GM18868 (cell line): ENCODE measurements around the gene RPS5.

Source experiments
- ATAC-seq: cut with Tn5 transposase; IDR thresholded peaks from one replicate; pipeline ENCODE4 v1.9.1; 2021; ENCODE audit warnings: mild to moderate bottlenecking, moderate library complexity; ENCODE audit not compliant: unreplicated experiment

The RPS5 gene

DNA sequence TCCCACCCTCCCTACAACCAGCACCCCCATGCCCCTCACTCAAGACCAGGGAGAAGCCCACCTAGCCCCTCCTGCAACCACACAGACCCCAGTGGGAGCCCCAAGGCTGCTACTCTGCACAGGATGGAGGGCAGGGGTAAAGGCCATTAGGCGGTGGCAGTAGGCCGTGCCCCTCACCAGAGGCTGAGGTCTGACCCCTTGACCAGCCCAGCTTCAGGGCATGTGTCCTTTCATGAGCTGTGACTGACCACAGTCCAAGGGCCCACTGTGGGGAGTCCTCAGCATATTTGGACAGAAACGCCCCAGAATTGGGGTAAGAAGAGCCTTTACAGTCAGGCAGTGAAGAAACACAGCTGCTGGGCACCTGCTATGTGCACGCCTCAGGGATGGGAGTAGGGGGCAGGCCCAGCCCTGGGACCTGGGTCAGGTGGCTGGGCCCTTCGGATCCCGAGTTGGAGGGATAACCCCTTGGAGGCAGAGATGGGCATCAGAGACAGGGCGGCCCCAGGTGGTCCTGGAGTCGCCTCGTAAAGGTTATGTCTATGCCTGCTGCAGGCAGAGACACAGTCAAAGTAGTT lies 1.7 kb upstream of the RPS5 start:
- ATAC-seq = no peak

DNA sequence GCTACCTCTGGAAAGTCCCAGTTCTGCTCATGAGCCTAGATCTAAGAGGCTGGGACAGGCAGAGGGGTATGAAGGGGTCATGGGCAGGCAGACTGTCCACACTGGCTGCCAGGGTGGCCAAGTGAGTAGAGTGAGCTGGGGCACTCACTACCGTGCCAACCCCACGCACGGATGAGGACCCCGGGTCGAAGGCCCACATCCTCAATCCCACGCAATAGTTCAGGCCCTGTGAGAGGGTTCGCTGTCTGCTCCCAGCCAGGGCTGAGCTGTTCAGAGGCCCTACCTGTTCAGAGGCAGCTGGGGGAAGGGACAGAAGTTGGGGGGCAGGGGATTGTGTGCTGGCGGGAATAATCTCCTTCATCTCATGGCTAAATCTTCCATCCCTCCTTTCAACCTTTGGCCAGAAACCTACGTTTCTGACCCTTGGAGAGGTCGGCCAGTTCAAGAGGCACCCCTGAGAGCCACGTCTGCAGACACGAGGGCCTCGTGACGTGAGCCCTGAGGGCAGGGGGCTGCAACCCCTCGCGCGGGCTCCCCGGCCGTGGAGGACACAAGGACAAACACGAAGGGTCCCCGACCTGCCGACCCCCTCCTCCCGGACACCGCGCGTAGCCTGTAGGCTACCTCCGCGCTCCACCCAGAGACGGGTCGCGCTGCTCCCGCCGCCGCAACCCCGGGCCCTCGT lies 1.0 kb upstream of the RPS5 start:
- ATAC-seq = peak; percentile 2

- ATAC-seq = no peak
These were observed 487 bp downstream of the RPS5 start for GRCh38 chr19:58387338-58388174.

DNA sequence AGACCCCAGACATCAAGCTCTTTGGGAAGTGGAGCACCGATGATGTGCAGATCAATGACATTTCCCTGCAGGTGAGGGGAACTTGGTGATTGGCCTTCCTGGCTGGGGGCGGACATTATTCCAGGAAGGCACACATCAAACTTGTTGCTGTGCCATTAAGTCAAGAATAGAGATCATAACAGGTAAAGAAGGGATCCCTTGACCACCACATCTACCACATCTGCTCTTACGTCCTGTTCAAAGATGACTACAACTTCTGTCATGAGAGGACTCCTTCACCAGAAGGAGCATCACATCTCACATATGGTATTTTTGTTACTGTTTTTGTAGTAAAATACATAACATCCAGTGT lies 1.1 kb downstream of the RPS5 start:
- ATAC-seq = no peak

GRCh38 chr19:58392945-58393724 lies 6.1 kb downstream of the RPS5 start:
- ATAC-seq = no peak

- ATAC-seq = no peak
These were observed 6.6 kb downstream of the RPS5 start for GRCh38 chr19:58393725-58394033.

GRCh38 chr19:58394821-58395219 lies 7.8 kb downstream of the RPS5 start:
- no peak for ATAC-seq

GRCh38 chr19:58395220-58395978 lies 8.3 kb downstream of the RPS5 start, which contains the start of gene RNF225:
Gene RNF225, plus strand, starts transcription at chr19:58395656. Its CDS starts 434 bp downstream, at chr19:58396090.
- no peak for ATAC-seq

DNA sequence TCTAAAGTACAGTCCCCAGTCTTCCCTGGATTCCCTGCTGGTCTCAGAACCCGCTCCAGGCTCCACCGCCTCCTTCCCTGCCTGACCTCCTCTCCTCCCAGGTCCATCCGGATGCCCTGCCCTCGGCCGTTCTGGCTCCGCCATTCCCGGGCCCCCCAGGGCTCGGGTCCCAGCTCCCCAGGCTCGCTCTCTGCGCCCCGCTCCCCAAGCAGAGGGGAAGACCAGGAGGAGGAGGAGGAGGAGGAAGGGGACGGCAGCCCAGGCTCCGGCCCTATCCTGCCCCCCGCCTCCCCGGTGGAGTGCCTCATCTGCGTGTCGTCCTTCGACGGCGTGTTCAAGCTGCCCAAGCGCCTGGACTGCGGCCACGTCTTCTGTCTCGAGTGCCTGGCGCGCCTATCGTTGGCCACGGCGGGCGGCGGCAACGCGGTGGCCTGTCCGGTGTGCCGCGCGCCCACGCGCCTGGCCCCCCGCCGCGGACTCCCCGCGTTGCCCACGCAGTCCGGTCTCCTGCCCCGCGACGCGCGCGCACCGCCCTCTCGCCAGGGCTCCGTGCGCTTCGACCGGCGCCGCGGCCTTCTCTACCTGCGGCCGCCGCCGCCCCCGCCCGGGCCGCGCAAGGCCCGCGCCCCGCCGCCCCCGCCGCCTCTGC lies 9.0 kb downstream of the RPS5 start:
- no peak for ATAC-seq

- no peak for ATAC-seq
These were observed 9.8 kb downstream of the RPS5 start for GRCh38 chr19:58396691-58397532.

DNA sequence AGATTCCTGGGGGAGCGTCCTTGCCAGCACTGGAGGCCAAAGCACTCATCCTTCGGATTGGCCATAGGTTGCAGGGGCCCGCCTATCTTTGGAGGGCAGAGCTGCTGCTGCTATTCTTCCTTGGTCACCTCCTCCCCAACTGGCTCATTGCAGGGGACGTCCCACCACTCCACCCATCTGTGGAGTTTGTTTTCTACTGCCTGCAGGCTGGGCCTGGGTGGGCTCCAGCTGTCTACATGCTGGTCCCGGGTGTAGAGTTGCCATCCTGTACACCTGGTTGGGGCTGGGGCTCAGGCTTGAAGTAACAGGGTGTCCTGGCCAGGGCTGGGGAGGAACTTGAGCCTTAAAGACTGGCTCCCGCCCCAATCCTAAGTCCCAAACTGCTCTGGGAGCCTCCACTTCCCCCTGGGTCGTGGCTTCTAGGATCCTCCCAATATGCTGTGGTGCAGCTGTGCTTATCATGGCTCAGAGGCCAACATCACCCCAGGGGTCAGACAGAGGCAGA lies 10.5 kb downstream of the RPS5 start:
- ATAC-seq = no peak

GRCh38 chr19:58398087-58398486 lies 11.0 kb downstream of the RPS5 start:
- no peak for ATAC-seq

DNA sequence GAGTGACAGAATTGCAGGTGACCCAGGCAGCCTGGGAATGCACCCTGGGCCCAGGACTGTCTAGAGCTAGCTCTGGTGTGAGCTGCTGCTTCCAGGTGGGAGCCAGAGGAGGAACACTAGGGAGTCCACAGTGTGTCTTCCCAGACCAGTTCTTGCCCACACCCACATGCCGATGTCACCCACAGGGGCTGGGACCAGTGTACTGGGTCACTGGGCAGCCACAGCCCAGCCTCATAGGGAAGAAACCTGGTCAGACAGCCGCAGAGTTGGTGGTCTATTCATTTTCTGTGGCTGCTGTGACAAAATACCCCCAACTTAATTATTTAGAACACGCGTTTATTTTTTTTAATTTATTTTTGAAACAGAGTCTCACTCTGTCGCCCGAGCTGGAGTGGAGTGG lies 11.5 kb downstream of the RPS5 start:
- no peak for ATAC-seq

GRCh38 chr19:58399903-58400302 lies 12.8 kb downstream of the RPS5 start:
- no peak for ATAC-seq

GRCh38 chr19:58400316-58400915 lies 13.3 kb downstream of the RPS5 start:
- ATAC-seq = no peak

GRCh38 chr19:58400916-58401839 lies 14.1 kb downstream of the RPS5 start:
- ATAC-seq = peak; percentile 98

DNA sequence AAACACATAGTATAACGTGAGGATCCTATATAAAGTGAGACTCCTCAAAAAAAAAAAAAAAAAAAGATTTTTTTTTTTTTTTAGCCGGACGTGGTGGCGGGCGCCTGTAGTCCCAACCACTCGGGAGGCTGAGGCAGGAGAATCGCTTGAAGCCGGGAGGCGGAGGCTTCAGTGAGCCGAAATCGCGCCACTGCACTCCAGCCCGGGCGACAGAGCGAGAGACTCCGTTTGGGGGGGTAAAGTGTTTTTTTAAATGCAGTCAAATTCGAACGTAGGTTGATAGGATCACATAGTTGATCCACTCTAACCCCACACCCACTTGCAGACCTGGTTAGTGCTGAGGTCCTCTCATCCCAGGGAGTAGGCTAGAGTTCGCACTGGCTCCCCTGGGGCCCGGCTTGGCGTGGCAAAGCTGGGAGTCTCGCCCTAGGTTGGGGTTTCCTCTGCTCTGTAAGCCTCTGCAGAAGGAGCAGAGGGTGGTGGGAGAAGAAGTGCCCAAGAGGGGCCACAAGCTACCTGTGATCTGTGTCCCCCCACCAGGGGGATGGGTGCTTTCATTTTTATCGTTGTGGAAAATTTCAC lies 14.9 kb downstream of the RPS5 start:
- no peak for ATAC-seq
